ENCODE results near the gene GAS6.

GAS6 gene

DNA sequence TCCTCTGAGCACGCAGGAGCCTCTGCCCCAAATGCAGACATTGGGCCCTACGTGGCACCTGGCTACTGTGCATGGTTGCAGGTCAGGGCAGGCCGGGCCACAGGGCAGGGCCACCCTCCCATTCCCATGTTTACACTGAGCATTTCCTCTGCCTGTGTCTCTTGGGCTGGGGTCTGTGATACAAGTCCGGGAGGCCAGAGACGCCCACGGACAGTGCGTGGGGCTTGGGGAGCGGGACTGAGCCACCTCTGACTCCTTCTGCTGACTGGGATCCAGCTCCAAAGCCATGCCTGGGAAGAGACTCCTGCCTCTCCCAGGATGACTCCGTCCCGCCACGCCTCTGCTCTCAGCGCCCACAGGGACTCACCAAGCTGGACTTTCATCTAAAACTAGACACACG lies 18.8 kb downstream of the GAS6 start:
- TF ChIP-seq, protein P1, sequence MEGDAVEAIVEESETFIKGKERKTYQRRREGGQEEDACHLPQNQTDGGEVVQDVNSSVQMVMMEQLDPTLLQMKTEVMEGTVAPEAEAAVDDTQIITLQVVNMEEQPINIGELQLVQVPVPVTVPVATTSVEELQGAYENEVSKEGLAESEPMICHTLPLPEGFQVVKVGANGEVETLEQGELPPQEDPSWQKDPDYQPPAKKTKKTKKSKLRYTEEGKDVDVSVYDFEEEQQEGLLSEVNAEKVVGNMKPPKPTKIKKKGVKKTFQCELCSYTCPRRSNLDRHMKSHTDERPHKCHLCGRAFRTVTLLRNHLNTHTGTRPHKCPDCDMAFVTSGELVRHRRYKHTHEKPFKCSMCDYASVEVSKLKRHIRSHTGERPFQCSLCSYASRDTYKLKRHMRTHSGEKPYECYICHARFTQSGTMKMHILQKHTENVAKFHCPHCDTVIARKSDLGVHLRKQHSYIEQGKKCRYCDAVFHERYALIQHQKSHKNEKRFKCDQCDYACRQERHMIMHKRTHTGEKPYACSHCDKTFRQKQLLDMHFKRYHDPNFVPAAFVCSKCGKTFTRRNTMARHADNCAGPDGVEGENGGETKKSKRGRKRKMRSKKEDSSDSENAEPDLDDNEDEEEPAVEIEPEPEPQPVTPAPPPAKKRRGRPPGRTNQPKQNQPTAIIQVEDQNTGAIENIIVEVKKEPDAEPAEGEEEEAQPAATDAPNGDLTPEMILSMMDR (conservative IDR thresholded peaks at IDR 0.05; ENCODE audit: low read length), result no peak
- H3K4me3 ChIP-seq (ENCODE audit: low read length), result no peak overlapping the region
- DNase-seq (ENCODE audit: low read depth), result no peak

DNA sequence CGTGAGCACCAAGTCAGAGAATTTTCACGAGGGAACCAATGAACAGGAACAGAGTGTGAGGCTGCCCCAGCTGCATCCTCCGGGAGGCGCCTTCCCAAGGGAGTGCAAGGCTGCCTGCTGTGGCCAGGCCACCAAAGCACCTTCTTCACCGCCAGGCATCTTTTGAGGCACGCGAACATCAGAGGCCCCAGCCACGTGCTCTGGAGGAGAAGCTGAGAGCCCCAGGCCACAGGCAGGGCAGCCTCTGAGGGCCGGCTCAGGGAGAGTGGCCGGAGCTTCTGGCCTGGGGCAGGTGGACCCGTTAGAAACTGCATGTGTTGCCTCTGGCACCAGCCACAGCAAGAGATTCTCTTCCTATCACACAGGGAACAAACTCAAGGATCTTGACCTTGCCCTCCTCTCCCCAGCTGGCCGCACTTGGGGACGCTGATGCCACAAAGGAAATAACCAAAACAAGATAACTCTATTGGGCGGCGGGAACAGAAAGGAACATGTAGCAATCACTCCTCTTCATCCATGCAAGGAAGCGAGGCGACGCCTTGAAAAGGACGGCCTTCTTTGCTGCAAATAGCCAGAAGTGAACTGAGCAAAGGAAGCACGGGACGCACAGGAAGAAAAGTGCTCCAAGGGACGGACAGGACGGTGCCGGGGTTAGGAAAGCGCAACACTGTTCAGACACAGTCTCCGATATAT lies 19.9 kb downstream of the GAS6 start:
- DNase-seq (ENCODE audit: low read depth), result no peak
- no peak overlapping the region for H3K4me3 ChIP-seq (ENCODE audit: low read length)
- TF ChIP-seq, protein P1 (conservative IDR thresholded peaks at IDR 0.05; ENCODE audit: low read length), result no peak

DNA sequence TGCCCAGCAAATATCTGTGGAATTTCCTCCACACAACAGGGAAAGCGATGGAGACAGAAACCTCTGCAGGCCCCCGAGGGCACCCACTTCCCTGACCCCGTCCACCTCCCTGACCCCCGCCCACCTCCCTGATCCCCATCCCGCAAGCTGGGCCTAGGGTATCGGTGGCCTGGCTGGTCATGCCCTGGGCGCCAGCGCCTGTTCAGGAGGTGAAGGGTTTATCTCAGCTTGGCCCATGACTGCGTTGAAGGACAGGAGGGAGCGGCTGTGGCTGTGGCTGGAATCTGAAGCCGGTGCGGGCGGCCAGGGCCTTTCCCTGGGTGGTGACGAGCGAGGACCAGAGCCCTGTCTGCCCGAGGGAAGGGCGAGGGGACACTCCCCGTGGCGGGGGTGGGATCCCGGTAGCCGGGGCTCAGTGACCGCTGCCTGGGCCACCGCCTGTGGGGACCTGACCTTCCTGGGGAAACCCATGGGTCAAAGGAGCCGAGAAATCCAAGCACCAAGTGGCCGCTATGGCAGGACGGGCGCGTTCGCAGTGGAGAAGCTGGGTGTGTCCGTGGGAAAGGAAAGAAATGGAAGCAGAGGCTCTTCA lies 20.7 kb downstream of the GAS6 start:
- H3K4me3 ChIP-seq (ENCODE audit: low read length), result no peak overlapping the region
- TF ChIP-seq, protein P1 (conservative IDR thresholded peaks at IDR 0.05; ENCODE audit: low read length), result no peak
- no peak for DNase-seq (ENCODE audit: low read depth)

- TF ChIP-seq, protein P1 (conservative IDR thresholded peaks at IDR 0.05; ENCODE audit: low read length), result no peak
- DNase-seq (ENCODE audit: low read depth), result no peak
Measured at GRCh38 chr13:113842336-113843062, 21.4 kb downstream of the GAS6 start.

DNA sequence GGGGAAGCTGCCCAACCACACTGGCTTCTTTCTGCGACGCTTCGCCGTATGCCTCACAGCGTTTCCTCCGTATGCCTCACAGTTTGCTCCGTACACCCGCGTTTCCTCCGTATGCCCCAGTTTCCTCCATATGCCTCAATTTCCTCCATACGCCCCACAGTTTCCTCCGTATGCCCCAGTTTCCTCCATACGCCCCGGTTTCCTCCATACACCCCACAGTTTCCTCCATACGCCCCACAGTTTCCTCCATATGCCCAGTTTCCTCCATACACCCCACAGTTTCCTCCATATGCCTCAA lies 22.6 kb downstream of the GAS6 start:
- TF ChIP-seq, protein P1 (conservative IDR thresholded peaks at IDR 0.05; ENCODE audit: low read length), result no peak
- DNase-seq (ENCODE audit: low read depth), result no peak
- no peak overlapping the region for H3K4me3 ChIP-seq (ENCODE audit: low read length)

More at GRCh38 chr13:113842336-113843062, 21.4 kb downstream of the GAS6 start:
- H3K4me3 ChIP-seq (ENCODE audit: low read length), result no peak overlapping the region

DNA sequence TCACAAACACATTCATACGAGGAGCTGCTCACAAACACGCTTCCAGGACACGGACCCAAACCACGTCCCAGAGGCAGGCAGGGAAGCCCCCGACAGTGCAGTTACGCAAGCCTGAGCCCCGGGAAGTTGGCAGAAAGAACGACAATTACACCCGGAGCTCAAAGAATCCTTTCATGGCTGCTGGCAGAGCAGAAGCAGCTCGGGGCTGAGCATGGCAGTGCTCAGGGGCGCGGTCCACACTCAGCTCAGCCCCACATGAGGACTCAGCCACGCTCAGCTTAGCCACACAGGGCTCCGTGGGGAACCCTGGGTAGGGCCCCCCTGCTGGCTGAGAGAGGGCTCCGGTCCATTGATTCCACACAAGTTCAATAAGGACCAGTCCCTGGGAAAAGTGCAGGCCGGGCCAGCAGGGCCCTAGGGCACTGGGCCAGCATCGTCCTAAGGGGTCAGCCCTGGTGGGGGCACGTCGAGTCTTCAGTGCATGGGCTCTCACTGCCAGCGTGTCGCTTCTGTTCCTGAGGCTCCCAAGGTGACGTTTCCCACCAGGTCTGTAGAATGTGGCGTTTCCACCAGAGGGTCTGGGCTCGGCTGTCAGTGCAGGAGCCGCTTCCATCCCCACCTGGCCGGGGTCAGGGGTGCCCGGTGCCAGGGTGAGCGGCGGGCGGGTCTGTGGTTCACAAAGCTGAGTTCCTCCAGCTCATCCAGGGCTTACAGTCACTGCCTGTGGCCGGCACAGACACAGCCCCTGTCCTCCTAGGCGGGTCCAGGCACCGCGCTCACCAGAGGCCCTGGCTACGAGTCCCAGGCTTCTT lies 23.1 kb downstream of the GAS6 start:
- TF ChIP-seq, protein P1 (conservative IDR thresholded peaks at IDR 0.05; ENCODE audit: low read length), result no peak
- DNase-seq (ENCODE audit: low read depth), result no peak
- no peak overlapping the region for H3K4me3 ChIP-seq (ENCODE audit: low read length)

Data from AG10803 (cell line).